Measurements from ENCODE around the gene SNX25.
"Not testable (repeated sequence)": the region's sequence is repeated elsewhere in the genome, so short reads cannot be mapped to it uniquely, and the experiment has no call there.

GRCh38 chr4:185258741-185259140, 49.3 kb downstream of the SNX25 start:
- TF ChIP-seq POLR2A (IDR thresholded peaks at IDR 0.05); CTCF (IDR thresholded peaks at IDR 0.05 in 4 of 5, conservative IDR thresholded peaks at IDR 0.05 in 1 of 5): not testable (repeated sequence)

Data from gastrocnemius medialis (tissue), 4 donors.